PC-9 (cell line): Measurements from ENCODE around the gene SUCLA2.

ENCODE experiments used
- EZH2 ChIP-seq: fragments of 200-600 bp; sonication (generic); IDR thresholded peaks from 2 replicates; pipeline ENCODE4 v1.8.0; 2017; ENCODE audit warnings: antibody characterized with exemption, low read depth
- TF ChIP-seq, protein P1 (sequence below): fragments of 200-600 bp; sonication (generic); conservative IDR thresholded peaks from 2 replicates; pipeline ENCODE4 v1.6.1; 2017; ENCODE audit warnings: mixed run types, antibody characterized with exemption, mild to moderate bottlenecking, moderate library complexity

DNA sequence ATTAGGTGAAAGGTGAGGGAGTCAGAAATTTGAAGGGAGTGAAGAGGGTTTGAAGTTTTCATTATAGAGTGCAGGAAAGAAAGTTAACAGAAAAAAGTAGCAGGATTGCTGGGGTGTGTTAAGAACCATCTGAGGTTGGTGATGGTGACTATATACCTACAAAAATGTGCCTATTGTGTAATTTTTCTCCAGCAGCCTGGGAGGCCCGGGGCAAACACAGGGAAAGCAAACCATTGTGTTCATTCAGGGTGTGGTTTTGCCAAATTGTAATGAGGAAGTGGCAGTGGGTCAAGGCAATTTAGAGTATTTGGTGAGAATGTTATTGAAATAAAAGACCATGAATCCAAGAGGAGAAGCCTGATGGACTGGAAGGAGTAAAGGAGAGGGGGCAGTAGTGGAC is 8.2 kb upstream of the SUCLA2 start:
- TF ChIP-seq, protein P1, sequence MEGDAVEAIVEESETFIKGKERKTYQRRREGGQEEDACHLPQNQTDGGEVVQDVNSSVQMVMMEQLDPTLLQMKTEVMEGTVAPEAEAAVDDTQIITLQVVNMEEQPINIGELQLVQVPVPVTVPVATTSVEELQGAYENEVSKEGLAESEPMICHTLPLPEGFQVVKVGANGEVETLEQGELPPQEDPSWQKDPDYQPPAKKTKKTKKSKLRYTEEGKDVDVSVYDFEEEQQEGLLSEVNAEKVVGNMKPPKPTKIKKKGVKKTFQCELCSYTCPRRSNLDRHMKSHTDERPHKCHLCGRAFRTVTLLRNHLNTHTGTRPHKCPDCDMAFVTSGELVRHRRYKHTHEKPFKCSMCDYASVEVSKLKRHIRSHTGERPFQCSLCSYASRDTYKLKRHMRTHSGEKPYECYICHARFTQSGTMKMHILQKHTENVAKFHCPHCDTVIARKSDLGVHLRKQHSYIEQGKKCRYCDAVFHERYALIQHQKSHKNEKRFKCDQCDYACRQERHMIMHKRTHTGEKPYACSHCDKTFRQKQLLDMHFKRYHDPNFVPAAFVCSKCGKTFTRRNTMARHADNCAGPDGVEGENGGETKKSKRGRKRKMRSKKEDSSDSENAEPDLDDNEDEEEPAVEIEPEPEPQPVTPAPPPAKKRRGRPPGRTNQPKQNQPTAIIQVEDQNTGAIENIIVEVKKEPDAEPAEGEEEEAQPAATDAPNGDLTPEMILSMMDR, result no peak
- TF ChIP-seq EZH2, result no peak
